ENCODE data around the gene DOCK3. TPM values are rescaled to one million over a fixed set of nuclear protein-coding genes. Genes with fewer than 3 reads are reported as not detected.
"Not testable (repeated sequence)": the region's sequence is repeated elsewhere in the genome, so short reads cannot be mapped to it uniquely, and the experiment has no call there.

The DOCK3 gene
- total RNA-seq, 1 donor from 2014 or later, result under 0.01 TPM

DNA sequence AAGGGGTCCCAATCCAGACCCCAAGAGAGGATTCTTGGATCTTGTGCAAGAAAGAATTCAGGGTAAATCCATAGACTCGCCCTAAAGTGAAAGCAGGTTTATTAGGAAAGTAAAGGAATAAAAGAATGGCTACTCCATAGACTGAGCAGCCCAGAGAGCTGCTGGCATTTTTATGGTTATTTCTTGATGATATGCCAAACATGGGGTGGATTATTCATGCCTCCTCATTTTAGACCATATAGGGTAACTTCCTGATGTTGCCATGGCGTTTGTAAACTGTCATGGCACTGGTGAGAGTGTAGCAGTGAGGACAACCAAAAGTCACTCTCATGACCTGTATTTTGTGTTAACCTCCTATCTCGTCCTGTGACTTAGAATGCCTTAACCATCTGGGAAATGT lies 142.2 kb downstream of the DOCK3 start:
- DNase-seq (ENCODE audit: low read depth) (no peak), FAIRE-seq (no peak)
- no peaks in the 10 kb centered on the region for H3K27me3 ChIP-seq (ENCODE audit: control insufficient read depth, insufficient read depth, low read length)

DNA sequence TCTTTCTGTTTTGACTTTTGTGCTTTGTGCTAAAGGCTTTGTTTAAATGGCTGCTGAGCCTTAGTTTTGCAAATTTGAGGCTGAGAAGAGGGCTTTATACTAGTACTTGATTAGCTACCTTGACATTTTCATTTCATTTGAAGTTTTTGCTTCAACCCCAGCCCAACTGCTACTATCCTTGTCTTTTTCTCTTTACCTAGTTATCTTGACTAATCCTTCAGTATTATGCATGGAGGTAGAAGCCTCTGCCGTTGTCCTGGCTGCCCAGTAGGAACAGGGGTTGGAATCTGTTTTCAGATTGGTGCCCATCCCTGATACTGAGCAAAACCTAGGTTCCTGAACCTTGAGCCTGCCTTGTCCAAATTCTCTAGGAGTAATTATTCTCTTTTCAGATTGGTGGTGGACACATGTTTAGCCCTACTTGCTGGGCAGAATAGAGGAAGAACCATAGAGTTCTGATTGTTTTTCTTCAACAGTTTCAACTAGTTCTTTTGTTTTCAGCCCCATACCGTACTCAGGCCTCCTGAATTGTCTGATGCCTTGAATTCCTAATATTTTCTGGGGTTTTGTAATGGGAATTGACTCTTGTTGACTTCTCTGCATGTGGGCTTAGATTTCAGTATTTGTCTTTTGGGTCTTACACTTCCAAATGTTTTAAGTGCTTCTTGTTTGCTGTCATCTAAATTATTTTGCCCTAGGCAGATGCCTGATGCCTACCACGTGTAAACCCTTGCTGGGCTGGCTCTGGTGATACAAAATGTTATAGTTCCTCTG lies 143.2 kb downstream of the DOCK3 start:
- Histone ChIP-seq H3K27me3 (ENCODE audit: control insufficient read depth, insufficient read depth, low read length) (no peaks in the 10 kb centered on the region), H3K36me3 (ENCODE audit: control insufficient read depth, insufficient read depth, low read length) (no peaks in the 10 kb centered on the region), H3K4me3 (ENCODE audit: low read depth, low read length) (no peak overlapping the region)
- no peak for DNase-seq (ENCODE audit: low read depth)
- FAIRE-seq, result no peak
- TF ChIP-seq, protein P1, sequence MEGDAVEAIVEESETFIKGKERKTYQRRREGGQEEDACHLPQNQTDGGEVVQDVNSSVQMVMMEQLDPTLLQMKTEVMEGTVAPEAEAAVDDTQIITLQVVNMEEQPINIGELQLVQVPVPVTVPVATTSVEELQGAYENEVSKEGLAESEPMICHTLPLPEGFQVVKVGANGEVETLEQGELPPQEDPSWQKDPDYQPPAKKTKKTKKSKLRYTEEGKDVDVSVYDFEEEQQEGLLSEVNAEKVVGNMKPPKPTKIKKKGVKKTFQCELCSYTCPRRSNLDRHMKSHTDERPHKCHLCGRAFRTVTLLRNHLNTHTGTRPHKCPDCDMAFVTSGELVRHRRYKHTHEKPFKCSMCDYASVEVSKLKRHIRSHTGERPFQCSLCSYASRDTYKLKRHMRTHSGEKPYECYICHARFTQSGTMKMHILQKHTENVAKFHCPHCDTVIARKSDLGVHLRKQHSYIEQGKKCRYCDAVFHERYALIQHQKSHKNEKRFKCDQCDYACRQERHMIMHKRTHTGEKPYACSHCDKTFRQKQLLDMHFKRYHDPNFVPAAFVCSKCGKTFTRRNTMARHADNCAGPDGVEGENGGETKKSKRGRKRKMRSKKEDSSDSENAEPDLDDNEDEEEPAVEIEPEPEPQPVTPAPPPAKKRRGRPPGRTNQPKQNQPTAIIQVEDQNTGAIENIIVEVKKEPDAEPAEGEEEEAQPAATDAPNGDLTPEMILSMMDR (IDR thresholded peaks at IDR 0.05; ENCODE audit: insufficient read depth, low read length, severe bottlenecking), result no peak

More for the DNA sequence above, 142.2 kb downstream of the DOCK3 start:
- Histone ChIP-seq H3K36me3 (ENCODE audit: control insufficient read depth, insufficient read depth, low read length) (no peaks in the 10 kb centered on the region), H3K4me3 (ENCODE audit: low read depth, low read length) (no peak overlapping the region)
- TF ChIP-seq, protein P1 (IDR thresholded peaks at IDR 0.05; ENCODE audit: insufficient read depth, low read length, severe bottlenecking), result no peak

DNA sequence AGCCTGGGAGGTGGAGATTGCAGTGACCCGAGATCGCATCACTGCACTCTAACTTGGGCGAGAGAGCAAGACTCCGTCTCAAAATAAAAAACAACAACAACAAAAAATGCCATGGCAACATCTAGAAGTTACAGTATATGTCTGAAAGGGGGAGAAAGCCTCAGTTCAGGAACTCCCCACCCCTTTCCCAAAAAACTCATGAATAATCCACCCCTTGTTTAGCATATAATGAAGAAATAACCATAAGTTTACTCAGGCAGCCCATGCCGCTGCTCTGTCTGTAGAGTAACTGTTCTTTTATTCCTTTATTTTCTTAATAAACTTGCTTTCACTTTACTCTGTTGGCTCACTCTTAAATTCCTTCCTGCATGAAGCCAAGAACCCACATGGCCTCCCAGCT lies 145.2 kb downstream of the DOCK3 start:
- TF ChIP-seq, protein P1 (IDR thresholded peaks at IDR 0.05; ENCODE audit: insufficient read depth, low read length, severe bottlenecking), result no peak
- no peaks in the 10 kb centered on the region for H3K36me3 ChIP-seq (ENCODE audit: control insufficient read depth, insufficient read depth, low read length)
- FAIRE-seq, result no peak

DNA sequence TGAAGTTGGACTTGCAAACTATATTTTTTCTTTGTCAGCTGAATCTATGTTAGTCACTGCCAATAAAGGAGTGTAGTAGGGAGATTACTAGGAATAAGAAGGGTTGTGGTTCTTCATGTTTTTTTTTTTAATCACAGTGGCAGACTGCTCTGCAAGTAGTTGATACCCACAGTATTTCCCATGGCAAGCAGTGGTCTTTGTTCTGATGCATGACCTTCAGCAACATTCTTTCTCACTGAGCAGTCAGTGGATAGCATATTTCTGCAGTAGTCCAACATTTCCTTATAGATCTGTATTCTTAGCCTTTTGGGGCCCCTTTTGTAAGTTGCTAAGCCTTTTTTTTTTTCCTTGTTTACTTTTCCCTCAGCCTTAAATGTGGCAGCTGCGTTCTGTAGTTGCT lies 151.1 kb downstream of the DOCK3 start:
- DNase-seq (ENCODE audit: low read depth) (no peak), FAIRE-seq (no peak)
- no peak overlapping the region for H3K4me3 ChIP-seq (ENCODE audit: low read depth, low read length)
- TF ChIP-seq, protein P1 (IDR thresholded peaks at IDR 0.05; ENCODE audit: insufficient read depth, low read length, severe bottlenecking), result no peak
- H3K27me3 ChIP-seq (ENCODE audit: control insufficient read depth, insufficient read depth, low read length), result no peaks in the 10 kb centered on the region
- no peaks in the 10 kb centered on the region for H3K36me3 ChIP-seq (ENCODE audit: control insufficient read depth, insufficient read depth, low read length)

More for the DNA sequence above, 145.2 kb downstream of the DOCK3 start:
- Histone ChIP-seq H3K27me3 (ENCODE audit: control insufficient read depth, insufficient read depth, low read length) (no peaks in the 10 kb centered on the region), H3K4me3 (ENCODE audit: low read depth, low read length) (no peak overlapping the region)
- DNase-seq (ENCODE audit: low read depth), result no peak

DNA sequence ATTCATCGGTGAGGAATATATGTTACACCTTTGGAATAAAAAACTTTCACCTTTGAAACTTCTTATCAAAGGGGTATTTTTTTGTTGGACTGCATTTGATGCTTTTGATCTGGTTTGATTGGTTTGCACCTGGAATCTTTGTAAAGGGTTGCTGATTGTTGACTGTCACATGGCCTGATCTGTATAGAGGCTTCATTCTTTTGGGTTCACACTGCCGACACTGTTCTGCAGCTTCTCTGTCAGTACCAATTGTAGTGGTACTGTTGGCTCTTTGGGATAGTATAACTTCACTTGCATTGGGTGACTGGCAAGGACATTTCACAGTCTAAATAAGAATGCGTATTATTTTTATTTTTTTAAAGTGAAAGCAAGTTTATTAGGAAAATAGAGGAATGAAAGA lies 155.7 kb downstream of the DOCK3 start:
- TF ChIP-seq, protein P1 (IDR thresholded peaks at IDR 0.05; ENCODE audit: insufficient read depth, low read length, severe bottlenecking), result no peak
- H3K27me3 ChIP-seq (ENCODE audit: control insufficient read depth, insufficient read depth, low read length), result no peaks in the 10 kb centered on the region
- FAIRE-seq (no peak), DNase-seq (ENCODE audit: low read depth) (no peak)
- H3K36me3 ChIP-seq (ENCODE audit: control insufficient read depth, insufficient read depth, low read length), result no peaks in the 10 kb centered on the region
- no peak overlapping the region for H3K4me3 ChIP-seq (ENCODE audit: low read depth, low read length)

DNA sequence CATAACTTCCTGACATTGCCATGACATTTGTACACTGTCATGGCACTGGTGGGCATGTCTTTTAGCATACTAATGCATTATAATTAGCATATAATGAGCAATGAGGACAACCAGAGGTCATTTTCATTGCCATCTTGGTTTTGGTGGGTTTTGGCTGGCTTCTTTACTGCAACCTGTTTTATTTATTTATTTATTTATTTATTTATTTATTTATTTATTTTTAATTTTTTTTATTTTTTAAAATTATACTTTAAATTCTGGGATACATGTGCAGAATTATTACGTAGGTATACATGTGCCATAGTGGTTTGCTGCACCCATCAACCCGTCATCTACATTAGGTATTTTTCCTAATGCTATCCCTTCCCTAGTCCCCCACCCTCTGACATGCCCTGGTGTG lies 156.3 kb downstream of the DOCK3 start:
- not testable (repeated sequence) for FAIRE-seq; H3K27me3 ChIP-seq (ENCODE audit: control insufficient read depth, insufficient read depth, low read length); DNase-seq (ENCODE audit: low read depth); H3K36me3 ChIP-seq (ENCODE audit: control insufficient read depth, insufficient read depth, low read length); H3K4me3 ChIP-seq (ENCODE audit: low read depth, low read length)

Measured in bronchial epithelial cell (primary cell).